SIG-M5 treated with dmso at 0.1 percent for 504 hours (cell line): ENCODE measurements around the gene ROBO4.

Source experiments
- DNase-seq: peaks from one replicate; lab custom pipeline; 2025; ENCODE audit not compliant: unreplicated experiment; lab: John Stamatoyannopoulos, UW

Gene ROBO4

GRCh38 chr11:124897674-124898262 is at the start of gene ROBO4:
ROBO4 (minus strand) TSS chr11:124897865; CDS start chr11:124897795, 70 bp downstream.
- no peak for DNase-seq

- DNase-seq, result no peak
Measured at GRCh38 chr11:124946735-124947141, 49.1 kb upstream of the ROBO4 start.

- no peak for DNase-seq
Measured at GRCh38 chr11:124945826-124946225, 48.2 kb upstream of the ROBO4 start.

GRCh38 chr11:124944565-124944964 is 46.9 kb upstream of the ROBO4 start:
- DNase-seq, result no peak

GRCh38 chr11:124943741-124944140 is 46.1 kb upstream of the ROBO4 start:
- DNase-seq, result no peak

DNA sequence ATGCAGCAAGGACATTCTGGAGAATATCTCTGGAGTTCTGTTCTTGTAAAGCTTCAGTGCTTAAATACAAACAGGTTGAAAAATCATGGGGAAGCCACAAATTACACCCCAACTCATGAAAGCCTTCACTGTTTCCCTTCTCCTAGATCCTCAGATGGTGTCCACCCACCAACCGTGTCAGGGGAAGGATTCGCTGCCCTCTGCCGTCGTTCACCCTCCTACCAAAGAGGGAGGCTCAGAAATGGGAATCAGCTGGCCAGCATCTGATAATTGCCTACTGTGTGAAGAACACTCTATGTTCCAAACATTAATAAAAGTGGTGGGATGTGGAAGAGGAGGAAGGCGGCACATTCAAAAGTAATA is 45.6 kb upstream of the ROBO4 start:
- no peak for DNase-seq

GRCh38 chr11:124942466-124943253 is 45.0 kb upstream of the ROBO4 start:
- DNase-seq, result no peak

DNA sequence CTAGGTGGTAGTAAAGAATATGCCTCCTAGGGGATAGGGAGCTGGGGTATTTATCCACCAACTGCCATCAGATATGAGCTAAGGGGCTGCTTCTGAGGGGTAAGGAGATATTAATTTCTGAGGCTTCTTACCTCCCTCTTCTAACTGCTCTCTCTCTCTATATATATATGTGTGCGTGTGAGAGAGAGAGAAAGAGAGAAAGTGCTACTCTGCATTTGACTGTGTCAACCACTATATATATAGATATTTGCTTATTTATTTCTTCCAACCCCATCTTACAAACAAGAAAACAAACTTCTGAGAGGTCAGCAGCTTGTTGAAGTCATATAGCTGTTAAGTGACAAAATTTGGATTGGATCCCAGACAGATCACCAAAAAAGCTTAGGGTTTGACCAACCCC is 44.0 kb upstream of the ROBO4 start:
- no peak for DNase-seq

DNA sequence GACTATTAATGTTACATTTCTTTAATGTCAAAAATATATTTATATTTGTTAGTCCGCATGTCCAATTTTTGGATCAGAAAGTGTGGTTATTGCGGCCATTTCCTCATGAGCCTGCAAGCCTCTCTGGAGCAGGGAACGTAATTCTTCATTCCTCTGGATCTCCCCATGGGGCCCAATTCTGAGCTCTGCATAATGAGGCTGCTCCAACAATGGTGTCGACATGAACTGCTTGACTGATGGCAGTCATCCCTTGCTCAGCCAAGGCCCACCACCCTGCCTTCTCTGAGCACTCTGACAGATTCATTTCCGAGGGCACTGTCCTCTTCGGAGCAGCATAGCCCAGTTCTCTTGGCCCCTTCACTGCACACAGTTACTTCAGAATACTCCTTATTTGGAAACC is 41.3 kb upstream of the ROBO4 start:
- DNase-seq, result no peak

DNA sequence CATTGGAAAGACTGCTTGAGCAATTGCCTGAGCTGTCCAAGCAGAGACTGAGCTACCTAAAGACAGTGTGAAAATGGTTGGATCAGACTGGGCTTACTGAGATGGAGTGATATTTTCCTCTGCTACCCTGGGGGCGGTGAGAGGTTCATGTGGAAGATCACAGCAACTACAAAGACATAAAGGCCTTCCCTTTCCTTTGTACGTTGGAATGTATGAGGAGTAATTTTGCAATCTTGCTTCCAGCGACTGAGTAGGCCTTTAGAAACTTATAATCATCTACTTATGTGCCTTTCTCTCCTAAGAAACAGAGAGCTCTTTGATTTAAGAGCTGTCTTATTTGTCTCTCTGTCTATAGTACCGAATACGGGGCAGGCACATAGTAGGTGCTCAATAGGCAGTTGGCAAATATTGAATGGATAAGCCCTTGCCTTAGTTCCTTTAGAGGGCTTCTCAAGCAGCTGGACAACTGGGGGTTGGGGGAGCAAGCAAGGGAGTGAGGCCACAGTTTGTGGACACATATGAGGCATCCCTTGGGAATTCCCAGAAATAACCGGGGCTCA is 40.6 kb upstream of the ROBO4 start:
- no peak for DNase-seq

GRCh38 chr11:124937336-124937935 is 39.8 kb upstream of the ROBO4 start:
- no peak for DNase-seq

- no peak for DNase-seq
Measured at GRCh38 chr11:124935548-124936514, 38.2 kb upstream of the ROBO4 start, which contains the start of gene HEPACAM. HEPACAM (minus strand) TSS chr11:124936047; CDS start chr11:124936006, 41 bp downstream.

GRCh38 chr11:124934862-124935547 is 37.3 kb upstream of the ROBO4 start:
- no peak for DNase-seq

DNA sequence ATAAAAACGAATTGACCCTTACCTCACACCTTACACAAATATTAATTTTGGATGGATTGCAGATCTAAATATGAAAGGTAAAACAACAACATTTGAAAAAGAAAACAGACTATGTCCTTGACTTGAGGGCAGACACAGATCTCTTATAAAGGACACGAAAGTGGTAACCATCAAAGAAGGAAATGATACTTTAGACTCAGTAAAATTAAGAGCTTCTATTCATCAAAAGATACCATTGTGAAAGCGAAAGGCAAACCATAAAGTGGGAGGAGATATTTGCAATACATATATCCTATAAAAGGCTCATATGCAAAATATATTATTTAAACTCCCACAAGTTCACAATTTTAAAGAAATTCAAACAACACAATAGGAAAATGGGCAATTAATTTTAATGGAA is 33.1 kb upstream of the ROBO4 start:
- no peak for DNase-seq

- DNase-seq, result no peak
Measured at GRCh38 chr11:124928942-124929665, 31.4 kb upstream of the ROBO4 start.

DNA sequence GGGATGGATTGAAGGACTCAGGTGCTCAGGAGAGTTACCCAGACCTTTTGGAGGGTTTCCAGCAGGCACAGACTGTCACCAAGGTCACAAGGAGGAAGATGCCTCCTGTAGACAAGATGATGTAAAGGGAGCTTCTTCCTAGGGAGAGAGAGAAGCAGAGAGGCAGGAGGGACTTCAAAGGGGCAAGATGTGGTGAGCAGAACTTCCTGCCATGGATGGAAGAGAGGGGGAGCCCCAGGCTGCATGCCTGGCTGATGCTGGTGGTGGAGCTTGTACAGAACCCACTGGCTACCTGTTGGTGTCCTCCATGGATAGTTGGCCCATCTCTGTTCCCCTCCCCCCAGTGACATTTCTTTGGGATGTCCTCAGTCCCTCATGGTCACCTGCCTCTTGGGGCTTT is 25.6 kb upstream of the ROBO4 start:
- DNase-seq, result no peak

GRCh38 chr11:124922831-124923230 is 25.2 kb upstream of the ROBO4 start:
- no peak for DNase-seq

DNA sequence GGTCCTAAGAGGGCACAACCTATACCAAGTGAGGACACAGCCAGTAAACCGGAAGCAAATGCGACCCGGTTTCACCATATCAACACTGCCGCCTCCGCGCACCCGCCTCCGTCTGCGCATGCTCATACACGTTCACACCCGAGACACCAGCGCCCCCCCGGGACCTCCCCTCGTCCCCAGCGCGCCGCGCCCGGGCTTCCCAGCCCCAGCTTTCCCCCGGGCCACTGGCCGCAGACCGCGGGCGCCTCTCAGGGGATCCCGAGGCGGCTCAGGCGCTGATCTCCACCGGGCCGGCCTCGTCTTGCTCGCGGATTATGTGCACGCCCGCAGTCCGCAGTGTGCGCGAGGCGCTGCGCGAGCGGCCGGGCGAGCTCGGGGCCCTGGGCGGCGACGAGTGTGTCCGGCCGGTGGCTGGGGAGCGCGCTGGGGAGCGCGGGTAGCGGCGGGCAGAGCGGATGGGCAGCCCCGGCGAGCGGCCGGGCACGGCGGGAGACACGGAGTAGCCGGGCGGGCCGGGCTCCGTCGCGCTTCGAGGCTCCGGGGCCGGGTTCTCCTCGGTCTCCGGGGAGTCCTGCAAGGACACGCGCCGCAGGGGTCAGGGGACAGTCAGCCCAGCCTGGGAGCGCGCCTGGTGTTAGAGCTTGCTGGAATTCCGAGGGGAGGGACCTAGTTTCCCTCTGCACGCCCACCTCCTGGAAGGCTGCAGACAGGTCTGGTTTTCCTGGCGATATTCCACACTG is 23.4 kb upstream of the ROBO4 start:
- DNase-seq, result no peak

- no peak for DNase-seq
Measured at GRCh38 chr11:124920356-124920755, 22.7 kb upstream of the ROBO4 start.
